HCT116 (cell line): ENCODE measurements around the gene TOP3B. TPM values are rescaled to one million over a fixed set of nuclear protein-coding genes. Genes with fewer than 3 reads are reported as not detected.
A peak's percentile ranks its signal among the peaks of the same experiment; 100 is the strongest.

Source experiments
- ATAC-seq: fragments of 200-7000 bp; cut with Tn5 transposase; 2 replicates; pipeline ENCODE4 v1.9.1; 2020; ENCODE audit warnings: mild to moderate bottlenecking, moderate library complexity
- BruUV-seq: library from RNA; stranded (reverse); fragments of 400-500 nt; replicated peaks from 2 replicates; lab custom pipeline; 2021; lab: Mats Ljungman, UMichigan
- CTCF ChIA-PET: fragments of 300-600 bp; sonication (Branson Sonifier 250); formaldehyde crosslinking; loops from one replicate; lab custom pipeline; 2021; ENCODE audit warnings: antibody characterized with exemption; lab: Charles Lee
- POLR2A ChIA-PET: fragments of 300-600, 350-600 bp; sonication (Branson Sonifier 250); formaldehyde crosslinking; loops from one replicate; lab custom pipeline; 2021; ENCODE audit warnings: antibody characterized with exemption; lab: Charles Lee
- RAD21 ChIA-PET, 2 experiments: fragments of 300-600 bp; sonication (Branson Sonifier 250); formaldehyde crosslinking; loops; one replicate each; lab custom pipeline; 2023; ENCODE audit warnings: low total read pairs in 2 of 2; ENCODE audit not compliant: uncharacterized antibody in 2 of 2, unreplicated experiment in 2 of 2, low non-redundant PET in 1 of 2; lab: Charles Lee
- DNase-seq: peaks from one replicate; pipeline ENCODE4 v3.0.0-alpha.2; 2010; ENCODE audit warnings: low read depth, low spot score
- H2AFZ ChIP-seq: fragments of 200-600 bp; shearing (Covaris generic), sonication (generic); 2 replicates; pipeline ENCODE4 v1.6.1; 2017; ENCODE audit warnings: low read depth, mixed run types, mixed read lengths, antibody characterized with exemption, low read length; ENCODE audit not compliant: poor library complexity, severe bottlenecking
- H3K27ac ChIP-seq: 2 replicates; pipeline ENCODE4 v1.5.1; 2012; ENCODE audit warnings: low read depth, low read length
- H3K27me3 ChIP-seq: fragments of 200-600 bp; sonication (generic); 2 replicates; pipeline ENCODE4 v1.6.1; 2016; ENCODE audit warnings: mixed run types, low read length, mixed read lengths; ENCODE audit not compliant: insufficient read depth
- H3K36me3 ChIP-seq, 2 experiments: fragments of 200-500 bp in 1 of 2; fragments of 200-600 bp in 1 of 2; sonication (Bioruptor generic) in 1 of 2; sonication (generic) in 1 of 2; 2 replicates each; pipeline versions ENCODE4 v1.5.1 to v1.6.1; 2014 to 2016; ENCODE audit warnings: low read length in 2 of 2, inconsistent platforms in 1 of 2, mixed read lengths in 1 of 2, mixed run types in 1 of 2; ENCODE audit not compliant: insufficient read depth in 2 of 2, control insufficient read depth in 1 of 2
- H3K4me1 ChIP-seq, 2 experiments: fragments of 200-600 bp in 1 of 2; sonication (generic) in 1 of 2; 2 replicates each; pipeline versions ENCODE4 v1.5.1 to v1.6.1; 2012 to 2017; ENCODE audit warnings: low read length in 2 of 2, inconsistent platforms in 1 of 2, mild to moderate bottlenecking in 1 of 2, mixed read lengths in 1 of 2, mixed run types in 1 of 2, moderate library complexity in 1 of 2; ENCODE audit not compliant: insufficient read depth in 2 of 2, control insufficient read depth in 1 of 2
- H3K4me2 ChIP-seq: fragments of 200-600 bp; sonication (generic); 2 replicates; pipeline ENCODE4 v1.6.1; 2017; ENCODE audit warnings: mixed run types, low read length, mixed read lengths
- H3K4me3 ChIP-seq, 2 experiments: fragments of 200-600 bp in 1 of 2; sonication (generic) in 1 of 2; replicated peaks in 1 of 2; 2 replicates each; pipeline ENCODE4 v1.5.1; 2011 to 2016; ENCODE audit warnings: low read length in 2 of 2, control low read depth in 1 of 2, low read depth in 1 of 2, mild to moderate bottlenecking in 1 of 2, mixed read lengths in 1 of 2, mixed run types in 1 of 2
- H3K79me2 ChIP-seq: fragments of 200-600 bp; sonication (generic); 2 replicates; pipeline ENCODE4 v1.6.1; 2017; ENCODE audit warnings: mild to moderate bottlenecking, mixed run types, low read length, moderate library complexity, mixed read lengths; ENCODE audit not compliant: insufficient read depth
- H3K9ac ChIP-seq: fragments of 200-600 bp; sonication (generic); 2 replicates; pipeline ENCODE4 v1.6.1; 2016; ENCODE audit warnings: low read length, mixed read lengths
- H3K9me2 ChIP-seq: fragments of 200-600 bp; sonication (generic), shearing (Covaris generic); 2 replicates; pipeline ENCODE4 v1.6.1; 2017; ENCODE audit warnings: mixed run types, mild to moderate bottlenecking, moderate library complexity; ENCODE audit not compliant: insufficient read depth
- H3K9me3 ChIP-seq, 2 experiments: fragments of 200-500 bp in 1 of 2; fragments of 200-600 bp in 1 of 2; sonication (Bioruptor generic) in 1 of 2; sonication (generic) in 1 of 2; 2 replicates each; pipeline ENCODE4 v1.6.1; 2014 to 2017; ENCODE audit warnings: low read length in 2 of 2, mixed read lengths in 2 of 2, inconsistent platforms in 1 of 2, low read depth in 1 of 2, mild to moderate bottlenecking in 1 of 2, mixed run types in 1 of 2, moderate library complexity in 1 of 2; ENCODE audit not compliant: control insufficient read depth in 1 of 2, insufficient read depth in 1 of 2
- H4K20me1 ChIP-seq: fragments of 200-600 bp; sonication (generic), shearing (Covaris generic); 2 replicates; pipeline ENCODE4 v1.6.1; 2017; ENCODE audit warnings: mixed run types, mild to moderate bottlenecking, moderate library complexity; ENCODE audit not compliant: insufficient read depth
- REST ChIP-seq: IDR thresholded peaks from 2 replicates; pipeline ENCODE4 v1.6.1; 2012; ENCODE audit warnings: low read depth
- SP1 ChIP-seq: IDR thresholded peaks from 2 replicates; pipeline ENCODE4 v1.6.1; 2012; ENCODE audit warnings: low read depth
- YY1 ChIP-seq: IDR thresholded peaks from 2 replicates; pipeline ENCODE4 v1.6.1; 2011; ENCODE audit warnings: low read length, low read depth, moderate library complexity, mild to moderate bottlenecking; ENCODE audit not compliant: insufficient replicate concordance; ENCODE audit errors: extremely low read depth
- intact Hi-C: fragments of 100-400 bp; cut with micrococcal nuclease; formaldehyde crosslinking; loops from 2 replicates; pipeline ENCODE4 v1.10.0; 2022
- total RNA-seq: library from RNA; stranded (reverse); gene quantifications from one replicate; pipeline ENCODE4 v1.2.1, GENCODE V29; 2021; ENCODE audit not compliant: unreplicated experiment

The TOP3B gene
- total RNA-seq, 1 experiment from 2014 or later, result 50.1 TPM

GRCh38 chr22:21943571-21944448 is 38.8 kb downstream of the TOP3B start:
- no peak for DNase-seq
- intact Hi-C loops, result no loop called here
- H3K9me3 ChIP-seq, result no peaks in the 10 kb centered on the region
- peaks cover 18 to 41% of the 10 kb centered on the region in 2 experiments for H3K4me1 ChIP-seq
- no peak overlapping the region for H3K9ac ChIP-seq
- H3K36me3 ChIP-seq, result peaks cover 6 to 25% of the 10 kb centered on the region in 2 experiments; a peak in 3 of 4 replicates
- no peaks in the 10 kb centered on the region for H3K9me2 ChIP-seq
- no peak for ATAC-seq
- no peaks in the 10 kb centered on the region for H4K20me1 ChIP-seq
- TF ChIP-seq YY1 (no peak), SP1 (no peak), REST (no peak)
- TF ChIP-seq, all 23 proteins: peak for 0
- Histone ChIP-seq H3K27me3 (no peaks in the 10 kb centered on the region), H3K4me3 (no peak overlapping the region), H3K4me2 (peak overlapping the region; percentile 77), H3K79me2 (peaks cover 11% of the 10 kb centered on the region; the same call in 1 of the 2 replicates), H2AFZ (no peak overlapping the region), H3K27ac (no peak overlapping the region)
- RAD21 ChIA-PET, result no interaction called here
- CTCF ChIA-PET, result interaction anchor here (1.5 kb wide), 1 partner anchor 9 kb away, joined by 6 read pairs; the partner anchor contains the start of gene PPM1F
- no TSS peak for BruUV-seq
- POLR2A ChIA-PET, result no interaction called here
